Mesenchymal stem cell (in vitro differentiated cells and primary cell): ENCODE results near the gene IL36G. TPM values are rescaled to one million over a fixed set of nuclear protein-coding genes. Genes with fewer than 3 reads are reported as not detected.
"Not testable (repeated sequence)": the region's sequence is repeated elsewhere in the genome, so short reads cannot be mapped to it uniquely, and the experiment has no call there.

Experiments used
- DNase-seq: peaks from one replicate; pipeline ENCODE4 v3.0.0-alpha.2; 2013
- H2AFZ ChIP-seq: one replicate; pipeline ENCODE4 v1.6.1; 2013; ENCODE audit warnings: low read depth, mild to moderate bottlenecking, control low read depth, inconsistent platforms, low read length, moderate library complexity
- H2AK5ac ChIP-seq: 2 replicates; pipeline ENCODE4 v1.6.1; 2013; ENCODE audit warnings: low read length, moderate library complexity, mild to moderate bottlenecking, inconsistent platforms; ENCODE audit not compliant: severe bottlenecking
- H2BK120ac ChIP-seq: one replicate; pipeline ENCODE4 v1.6.1; 2013; ENCODE audit warnings: low read depth, mild to moderate bottlenecking, inconsistent platforms, low read length, moderate library complexity
- H2BK12ac ChIP-seq, 2 experiments: one replicate each; pipeline ENCODE4 v1.6.1; 2013; ENCODE audit warnings: inconsistent platforms in 2 of 2, low read length in 2 of 2, mild to moderate bottlenecking in 2 of 2, moderate library complexity in 2 of 2, control low read depth in 1 of 2
- H2BK15ac ChIP-seq: one replicate; pipeline ENCODE4 v1.6.1; 2013; ENCODE audit warnings: mild to moderate bottlenecking, low read depth, inconsistent platforms; ENCODE audit not compliant: poor library complexity, severe bottlenecking
- H2BK5ac ChIP-seq: 2 replicates; pipeline ENCODE4 v1.6.1; 2013; ENCODE audit warnings: low read depth, mild to moderate bottlenecking, low read length, control low read depth, inconsistent platforms; ENCODE audit not compliant: poor library complexity, severe bottlenecking
- H3K14ac ChIP-seq, 2 experiments: one replicate each; pipeline ENCODE4 v1.6.1; 2013; ENCODE audit warnings: inconsistent platforms in 2 of 2, low read length in 2 of 2, control low read depth in 1 of 2, mild to moderate bottlenecking in 1 of 2, moderate library complexity in 1 of 2
- H3K18ac ChIP-seq, 2 experiments: one replicate each; pipeline ENCODE4 v1.6.1; 2013; ENCODE audit warnings: inconsistent platforms in 2 of 2, low read length in 2 of 2, control low read depth in 1 of 2, low read depth in 1 of 2, mild to moderate bottlenecking in 1 of 2
- H3K23ac ChIP-seq, 2 experiments: one replicate each; pipeline ENCODE4 v1.6.1; 2013; ENCODE audit warnings: inconsistent platforms in 2 of 2, low read length in 2 of 2, mild to moderate bottlenecking in 2 of 2, moderate library complexity in 2 of 2, control low read depth in 1 of 2
- H3K27ac ChIP-seq: 2 replicates; pipeline ENCODE4 v1.5.1; 2013; ENCODE audit warnings: mild to moderate bottlenecking, moderate library complexity, low read length, control low read depth, inconsistent platforms; ENCODE audit not compliant: poor library complexity, severe bottlenecking
- H3K27me3 ChIP-seq, 2 experiments: 2 replicates each; pipeline versions ENCODE4 v1.6.1 to v1.7.0; 2013; ENCODE audit warnings: low read length in 2 of 2, mild to moderate bottlenecking in 2 of 2, moderate library complexity in 2 of 2, control low read depth in 1 of 2, inconsistent platforms in 1 of 2; ENCODE audit not compliant: control insufficient read depth in 1 of 2, insufficient read depth in 1 of 2
- H3K36me3 ChIP-seq, 2 experiments: 2 replicates each; pipeline versions ENCODE4 v1.6.1 to v1.7.0; 2013; ENCODE audit warnings: low read length in 2 of 2, control low read depth in 1 of 2, inconsistent platforms in 1 of 2, low read depth in 1 of 2, mild to moderate bottlenecking in 1 of 2; ENCODE audit not compliant: insufficient read depth in 2 of 2, control insufficient read depth in 1 of 2
- H3K4ac ChIP-seq, 2 experiments: one replicate each; pipeline ENCODE4 v1.6.1; 2013; ENCODE audit warnings: inconsistent platforms in 2 of 2, low read length in 2 of 2, mild to moderate bottlenecking in 2 of 2, moderate library complexity in 2 of 2, control low read depth in 1 of 2, low read depth in 1 of 2
- H3K4me1 ChIP-seq: 2 replicates; pipeline ENCODE4 v1.6.1; 2013; ENCODE audit warnings: low read depth, low read length, control low read depth; ENCODE audit not compliant: control insufficient read depth, insufficient read depth
- H3K4me2 ChIP-seq: 2 replicates; pipeline ENCODE4 v1.6.1; 2013; ENCODE audit warnings: low read length, mild to moderate bottlenecking, inconsistent platforms; ENCODE audit not compliant: poor library complexity, severe bottlenecking
- H3K4me3 ChIP-seq, 2 experiments: 2 replicates each; pipeline versions ENCODE4 v1.5.1 to v1.7.0; 2013; ENCODE audit warnings: low read length in 2 of 2, mild to moderate bottlenecking in 2 of 2, control low read depth in 1 of 2, low read depth in 1 of 2; ENCODE audit not compliant: insufficient read depth in 1 of 2
- H3K79me1 ChIP-seq: replicated peaks from 2 replicates; pipeline ENCODE4 v1.6.1; 2013; ENCODE audit warnings: mild to moderate bottlenecking, control low read depth, low read length, inconsistent platforms; ENCODE audit not compliant: poor library complexity, severe bottlenecking
- H3K9ac ChIP-seq: 2 replicates; pipeline ENCODE4 v1.7.0; 2013; ENCODE audit warnings: mild to moderate bottlenecking, low read length, moderate library complexity
- H3K9me3 ChIP-seq: 2 replicates; pipeline ENCODE4 v1.7.0; 2013; ENCODE audit warnings: mild to moderate bottlenecking, low read length; ENCODE audit not compliant: control insufficient read depth
- H4K8ac ChIP-seq: one replicate; pipeline ENCODE4 v1.6.1; 2013; ENCODE audit warnings: inconsistent platforms, mild to moderate bottlenecking, low read length, moderate library complexity
- H4K91ac ChIP-seq: one replicate; pipeline ENCODE4 v1.6.1; 2013; ENCODE audit warnings: mild to moderate bottlenecking, low read length, inconsistent platforms
- WGBS: methylation state at CpG from one replicate; pipeline ENCODE4 v1.1.7; 2013; ENCODE audit warnings: mixed read lengths; 5-methylcytosine and 5-hydroxymethylcytosine counted together
- polyA plus RNA-seq, 2 experiments: library from polyadenylated mRNA; stranded (reverse); fragments of 200-250 nt; gene quantifications; one replicate each; pipeline ENCODE4 v1.2.3, GENCODE V29; 2013

Gene IL36G
- 0.10 TPM for polyA plus RNA-seq (2013, experiment 1 of 2)
- not detected for polyA plus RNA-seq (2013, experiment 2 of 2)

- Histone ChIP-seq H3K23ac (no peak within 1 kb of the TSS), H4K8ac (no peak within 1 kb of the TSS), H3K4me1 (no peaks in the 10 kb centered on the region), H3K4me3 (no peak within 1 kb of the TSS), H2BK15ac (no peak within 1 kb of the TSS), H3K9me3 (no peaks in the 10 kb centered on the region), H3K18ac (no peak within 1 kb of the TSS), H3K27ac (no peak within 1 kb of the TSS), H3K4ac (no peak within 1 kb of the TSS), H2AFZ (no peak within 1 kb of the TSS), H2BK12ac (no peak within 1 kb of the TSS), H3K79me1 (no peaks in the 10 kb centered on the region), H3K27me3 (peaks cover 67 to 76% of the 10 kb centered on the region in 2 experiments), H3K14ac (no peak within 1 kb of the TSS), H3K36me3 (no peaks in the 10 kb centered on the region), H3K4me2 (no peak within 1 kb of the TSS), H2BK120ac (peak within 1 kb of the TSS; percentile 27), H2BK5ac (no peak within 1 kb of the TSS), H2AK5ac (no peak within 1 kb of the TSS), H4K91ac (no peak within 1 kb of the TSS), H3K9ac (no peak within 1 kb of the TSS)
- WGBS = 75% methylated on average over 7 of the region's 7 CpGs
- DNase-seq = no peak
These were observed at the start of gene IL36G for GRCh38 chr2:112977559-112978056. Gene IL36G (plus strand): TSS chr2:112978006. CDS start chr2:112978639, 633 bp downstream.

DNA sequence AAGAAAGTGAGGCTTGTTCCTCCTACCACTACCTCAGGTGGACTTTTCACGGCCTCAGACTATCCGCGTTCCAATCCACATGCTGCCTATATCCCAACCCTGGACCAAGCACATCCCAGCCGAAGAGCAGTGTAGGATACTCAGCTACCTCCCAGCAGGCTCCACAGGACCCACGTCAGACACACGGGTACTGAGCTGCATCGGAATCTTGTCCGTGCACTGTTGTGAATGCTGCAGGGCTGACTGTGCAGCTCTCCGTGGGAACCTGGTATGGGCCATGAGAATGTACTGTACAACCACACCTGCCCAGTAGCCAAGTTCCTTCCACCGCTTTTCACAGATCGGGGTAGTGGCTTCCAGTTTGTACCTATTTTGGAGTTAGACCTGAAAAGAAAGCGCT lies 44.5 kb upstream of the IL36G start:
- Histone ChIP-seq H3K14ac (peak overlapping the region in 1 of 2 experiments; percentile 53), H3K4me2 (no peak overlapping the region), H3K4me3 (no peak overlapping the region), H3K9ac (no peak overlapping the region), H4K8ac (peak overlapping the region; percentile 42), H3K23ac (peak overlapping the region in 1 of 2 experiments; percentile 11), H3K4me1 (no peaks in the 10 kb centered on the region), H4K91ac (peak overlapping the region; percentile 63), H2AK5ac (no peak overlapping the region), H3K18ac (peak overlapping the region in 1 of 2 experiments; percentile 34), H3K79me1 (no peaks in the 10 kb centered on the region), H3K36me3 (no peaks in the 10 kb centered on the region), H2BK12ac (no peak overlapping the region), H2BK5ac (no peak overlapping the region), H3K27me3 (peaks cover 18 to 43% of the 10 kb centered on the region in 2 experiments), H2BK15ac (no peak overlapping the region), H3K9me3 (no peaks in the 10 kb centered on the region), H2AFZ (no peak overlapping the region), H2BK120ac (no peak overlapping the region), H3K4ac (peak overlapping the region in 1 of 2 experiments; percentile 21), H3K27ac (no peak overlapping the region)
- WGBS = 91% methylated on average over 12 of the region's 12 CpGs
- no peak for DNase-seq

DNA sequence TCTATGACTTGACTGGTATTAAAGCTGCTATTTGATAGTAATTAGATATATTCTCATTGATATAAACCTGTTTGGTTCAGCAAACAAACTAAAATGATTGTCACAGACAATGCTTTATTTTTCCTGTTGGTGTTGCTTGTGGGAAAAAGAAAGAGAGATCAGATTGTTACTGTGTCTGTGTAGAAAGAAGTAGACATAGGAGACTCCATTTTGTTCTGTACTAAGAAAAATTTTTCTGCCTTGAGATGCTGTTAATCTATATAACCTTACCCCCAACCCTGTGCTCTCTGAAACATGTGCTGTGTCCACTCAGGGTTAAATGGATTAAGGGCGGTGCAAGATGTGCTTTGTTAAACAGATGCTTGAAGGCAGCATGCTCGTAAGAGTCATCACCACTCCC lies 43.7 kb upstream of the IL36G start:
- not testable (repeated sequence) for H3K4me1 ChIP-seq, H3K18ac ChIP-seq, H4K91ac ChIP-seq, H2BK5ac ChIP-seq, H3K4me3 ChIP-seq, H3K36me3 ChIP-seq, H2BK15ac ChIP-seq, H3K14ac ChIP-seq, H3K4ac ChIP-seq, DNase-seq, H3K27ac ChIP-seq, H4K8ac ChIP-seq, H3K9me3 ChIP-seq, H3K79me1 ChIP-seq, H3K23ac ChIP-seq, H3K9ac ChIP-seq, H3K4me2 ChIP-seq, H2BK120ac ChIP-seq, H2AFZ ChIP-seq, H2BK12ac ChIP-seq, H2AK5ac ChIP-seq
- no CpG with 5 or more reads among the region's 2 CpGs for WGBS
- peaks cover 22 to 48% of the 10 kb centered on the region in 2 experiments for H3K27me3 ChIP-seq

DNA sequence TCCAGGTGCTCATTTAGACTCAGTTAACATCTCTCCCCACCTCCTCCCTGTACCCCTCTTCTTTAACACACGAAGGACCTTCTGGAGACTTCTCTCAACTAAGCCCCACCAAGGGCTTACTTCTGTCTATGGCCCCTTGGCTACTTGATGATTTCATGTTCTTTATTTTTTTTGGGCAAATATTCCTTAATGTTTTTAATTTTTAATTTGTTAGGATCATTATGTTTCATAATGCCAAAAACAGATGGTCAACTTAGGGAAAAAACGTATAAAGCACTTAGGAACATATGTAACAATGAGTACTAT lies 40.9 kb upstream of the IL36G start:
- Histone ChIP-seq H2AK5ac (no peak overlapping the region), H3K4ac (no peak overlapping the region), H3K4me3 (no peak overlapping the region), H3K18ac (no peak overlapping the region), H4K91ac (no peak overlapping the region), H2BK5ac (no peak overlapping the region), H4K8ac (no peak overlapping the region), H2AFZ (no peak overlapping the region), H3K9me3 (no peaks in the 10 kb centered on the region), H2BK15ac (no peak overlapping the region), H3K79me1 (no peaks in the 10 kb centered on the region), H3K14ac (no peak overlapping the region), H3K27me3 (peaks cover 18 to 41% of the 10 kb centered on the region in 2 experiments), H2BK120ac (no peak overlapping the region), H3K23ac (no peak overlapping the region), H3K4me2 (no peak overlapping the region), H3K9ac (no peak overlapping the region), H3K36me3 (no peaks in the 10 kb centered on the region), H3K4me1 (peaks cover 3% of the 10 kb centered on the region), H2BK12ac (no peak overlapping the region), H3K27ac (no peak overlapping the region)
- DNase-seq = peak; percentile 17
- WGBS = 100% methylated on average over 1 of the region's 2 CpGs
